ENCODE data around the gene ANKLE1. TPM values are rescaled to one million over a fixed set of nuclear protein-coding genes. Genes with fewer than 3 reads are reported as not detected.

The ANKLE1 gene, protein sequence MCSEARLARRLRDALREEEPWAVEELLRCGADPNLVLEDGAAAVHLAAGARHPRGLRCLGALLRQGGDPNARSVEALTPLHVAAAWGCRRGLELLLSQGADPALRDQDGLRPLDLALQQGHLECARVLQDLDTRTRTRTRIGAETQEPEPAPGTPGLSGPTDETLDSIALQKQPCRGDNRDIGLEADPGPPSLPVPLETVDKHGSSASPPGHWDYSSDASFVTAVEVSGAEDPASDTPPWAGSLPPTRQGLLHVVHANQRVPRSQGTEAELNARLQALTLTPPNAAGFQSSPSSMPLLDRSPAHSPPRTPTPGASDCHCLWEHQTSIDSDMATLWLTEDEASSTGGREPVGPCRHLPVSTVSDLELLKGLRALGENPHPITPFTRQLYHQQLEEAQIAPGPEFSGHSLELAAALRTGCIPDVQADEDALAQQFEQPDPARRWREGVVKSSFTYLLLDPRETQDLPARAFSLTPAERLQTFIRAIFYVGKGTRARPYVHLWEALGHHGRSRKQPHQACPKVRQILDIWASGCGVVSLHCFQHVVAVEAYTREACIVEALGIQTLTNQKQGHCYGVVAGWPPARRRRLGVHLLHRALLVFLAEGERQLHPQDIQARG
- total RNA-seq: under 1 TPM; 0.22 to 0.67 TPM
- long read RNA-seq: 0 reads

- DNase-seq: peak in 1 of 2 donors; percentile 53
- peak; percentile 41 for ATAC-seq
- intact Hi-C loops (cut with DNase I, micrococcal nuclease): loop anchor here (5.0 to 10.0 kb wide), 3 partner anchors 74 to 217 kb away; no protein-coding TSS in a partner anchor
Measured at GRCh38 chr19:17281391-17282304, at the start of gene ANKLE1. Gene ANKLE1, plus strand, starts transcription at chr19:17281901. Its CDS starts 20 bp downstream, at chr19:17281921.

GRCh38 chr19:17232258-17232657, 49.4 kb upstream of the ANKLE1 start:
- DNase-seq (no peak), ATAC-seq (no peak)
- intact Hi-C loops (cut with DNase I, micrococcal nuclease): no loop called here

GRCh38 chr19:17234911-17235299, 46.8 kb upstream of the ANKLE1 start:
- intact Hi-C loops (cut with DNase I, micrococcal nuclease): no loop called here
- DNase-seq (peak; percentile 70 to 80), ATAC-seq (peak; percentile 72)

GRCh38 chr19:17235300-17235970, 46.3 kb upstream of the ANKLE1 start:
- DNase-seq: peak; percentile 75 to 86
- ATAC-seq: peak; percentile 67
- intact Hi-C loops (cut with DNase I, micrococcal nuclease): no loop called here

GRCh38 chr19:17235971-17236777, 45.5 kb upstream of the ANKLE1 start:
- ATAC-seq (peak; percentile 22), DNase-seq (peak; percentile 60 to 70)

DNA sequence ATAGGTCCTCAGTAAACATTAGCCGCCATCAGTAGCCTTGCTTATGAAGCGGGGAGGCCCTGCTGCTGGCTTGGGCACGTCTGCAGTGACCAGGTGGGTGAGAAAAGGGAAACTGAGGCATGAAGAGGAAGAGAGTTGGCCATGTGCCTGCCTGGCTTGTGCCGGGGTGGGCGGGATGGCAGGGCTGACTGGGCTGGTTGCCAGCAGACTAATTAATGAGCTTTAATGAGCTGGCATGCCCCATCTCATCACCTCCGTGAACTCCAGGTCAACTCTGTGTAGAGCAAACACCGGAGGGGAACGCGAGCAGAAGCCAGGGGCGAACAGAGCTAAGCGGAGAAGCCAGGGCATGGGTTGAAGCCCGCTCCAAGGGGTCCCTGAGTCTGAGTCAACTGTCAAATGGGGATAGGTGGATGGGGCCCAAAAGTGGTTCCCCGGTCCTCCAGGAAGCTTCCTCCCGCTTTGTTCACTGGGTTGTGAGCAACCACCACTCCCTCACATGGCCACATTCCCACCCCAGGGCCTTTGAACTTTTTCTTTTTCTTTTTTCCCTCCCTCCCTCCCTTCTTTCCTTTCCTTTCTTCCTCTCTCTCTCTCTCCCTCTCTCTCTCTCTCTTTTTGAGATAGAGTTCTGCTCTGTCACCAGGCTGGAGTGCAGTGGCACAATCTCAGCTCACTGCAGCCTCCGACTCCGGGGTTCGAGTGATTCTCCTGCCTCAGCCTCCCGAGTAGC, 44.7 kb upstream of the ANKLE1 start:
- ATAC-seq: no peak
- intact Hi-C loops (cut with DNase I, micrococcal nuclease): no loop called here
- DNase-seq: no peak

More at GRCh38 chr19:17235971-17236777, 45.5 kb upstream of the ANKLE1 start:
- intact Hi-C loops (cut with DNase I, micrococcal nuclease): no loop called here

- ATAC-seq: no peak
- intact Hi-C loops (cut with DNase I, micrococcal nuclease): no loop called here
- no peak for DNase-seq
Measured at GRCh38 chr19:17237747-17238706, 43.7 kb upstream of the ANKLE1 start.

GRCh38 chr19:17240062-17240752, 41.5 kb upstream of the ANKLE1 start:
- DNase-seq (peak; percentile 58 to 65), ATAC-seq (peak; percentile 54)
- intact Hi-C loops (cut with DNase I, micrococcal nuclease): no loop called here

DNA sequence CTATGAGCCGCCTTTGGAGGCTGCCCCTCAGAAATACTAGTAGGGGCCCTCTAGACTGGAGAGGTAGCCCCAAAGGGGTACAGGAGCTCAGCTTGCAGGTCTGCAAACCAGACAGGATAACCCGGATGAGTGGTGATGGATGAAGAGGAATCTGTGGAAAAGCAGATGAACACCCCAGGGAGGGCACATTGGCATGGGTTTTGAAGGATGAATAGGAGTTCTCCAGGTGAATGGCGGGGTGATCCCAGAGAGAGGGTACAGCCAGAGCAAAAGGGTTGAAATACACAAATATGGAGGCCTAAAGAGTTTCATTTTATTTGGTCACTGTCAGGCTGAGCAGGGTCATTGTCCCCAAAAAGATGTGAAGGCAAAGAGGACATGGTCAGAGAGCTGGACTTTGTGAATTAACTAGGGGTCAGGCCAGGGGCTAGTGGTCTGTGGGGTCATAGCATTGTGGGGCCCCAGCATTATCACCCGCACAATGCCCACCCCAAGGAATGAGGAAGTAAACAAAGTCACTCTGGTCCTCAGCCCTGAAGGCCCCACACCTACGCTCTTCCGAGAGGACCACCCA, 40.8 kb upstream of the ANKLE1 start:
- intact Hi-C loops (cut with DNase I, micrococcal nuclease): no loop called here
- no peak for DNase-seq
- no peak for ATAC-seq

GRCh38 chr19:17242431-17243208, 39.1 kb upstream of the ANKLE1 start:
- ATAC-seq (no peak), DNase-seq (no peak)
- intact Hi-C loops (cut with DNase I, micrococcal nuclease): no loop called here

DNA sequence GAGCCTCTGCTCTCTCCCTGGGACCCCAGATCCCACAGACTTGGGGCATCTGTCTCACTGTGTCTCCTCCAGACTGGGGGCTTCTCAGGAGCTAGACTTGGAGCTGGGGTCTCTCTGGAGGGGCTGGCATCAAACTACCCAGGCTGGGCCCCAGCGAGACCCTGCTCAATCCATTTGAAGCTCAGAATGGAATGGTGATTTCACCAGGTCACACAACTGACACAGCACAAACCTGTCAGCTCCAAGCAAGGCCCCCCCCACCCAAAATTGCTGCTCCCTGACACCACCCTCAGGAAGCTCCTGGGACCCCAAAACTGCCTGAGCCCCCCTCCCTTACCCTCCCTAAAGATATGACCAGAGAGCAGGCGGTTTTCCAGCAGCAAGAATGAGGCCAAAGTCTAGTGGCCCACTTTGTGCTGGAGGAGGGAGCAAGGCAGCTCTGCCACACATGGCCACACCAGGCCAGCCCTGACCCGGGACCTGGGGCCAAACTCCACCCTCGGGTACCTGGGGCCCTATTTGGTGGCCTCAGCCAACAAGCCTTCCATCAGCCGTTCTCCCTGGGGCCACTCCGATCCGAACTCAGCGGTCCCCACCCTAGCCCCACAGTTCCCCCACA, 38.4 kb upstream of the ANKLE1 start:
- ATAC-seq (peak; percentile 19), DNase-seq (peak; percentile 51 to 56)
- intact Hi-C loops (cut with DNase I, micrococcal nuclease): no loop called here

DNA sequence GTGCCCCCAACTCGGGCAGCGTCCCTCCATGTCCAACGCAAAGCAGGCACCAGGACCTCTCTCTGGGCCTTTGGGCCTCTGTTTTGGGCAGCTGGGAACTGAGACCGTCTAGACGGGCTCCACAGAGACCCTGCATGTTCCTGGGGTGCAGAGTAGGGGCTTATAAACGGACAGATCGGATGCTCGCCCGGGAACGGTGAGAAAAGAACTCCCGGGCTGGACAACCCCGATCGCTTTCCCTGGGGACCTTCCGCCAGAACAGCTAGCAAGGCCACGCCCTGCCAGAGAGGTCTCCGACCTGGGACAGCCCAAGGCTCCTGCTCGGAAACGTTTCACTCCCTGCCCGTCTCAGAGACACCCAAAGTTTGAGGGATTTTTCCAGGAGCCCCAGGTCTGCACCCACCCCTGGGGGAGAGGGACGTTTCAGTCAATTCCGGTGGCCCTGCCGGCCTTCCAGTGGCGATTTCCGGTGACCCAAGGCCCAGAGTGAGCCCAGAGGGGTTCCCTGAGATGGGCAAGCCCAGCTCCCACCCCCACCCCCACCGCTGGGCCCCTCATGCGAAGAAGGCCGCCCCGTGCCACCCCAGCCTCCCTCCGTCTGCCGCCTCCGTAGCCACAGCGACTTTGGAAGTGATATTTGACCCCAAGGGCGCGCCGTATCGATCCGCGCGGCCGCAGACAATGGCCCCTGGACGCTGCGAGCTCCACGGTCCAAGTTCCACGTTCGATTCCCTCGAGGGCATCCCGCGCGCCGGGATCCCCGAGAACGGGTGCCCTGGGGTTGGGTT, 37.7 kb upstream of the ANKLE1 start:
- intact Hi-C loops (cut with DNase I, micrococcal nuclease): no loop called here
- peak; percentile 31 for ATAC-seq
- peak; percentile 72 to 79 for DNase-seq
